H1 (cell line): ENCODE results near the gene ETS1.

ENCODE experiments used
- GTF2F1 ChIP-seq: IDR thresholded peaks from 2 replicates; pipeline ENCODE4 v1.6.1; 2012; ENCODE audit warnings: low read depth, low read length, improper control_type of control experiment, borderline replicate concordance
- JUN ChIP-seq: IDR thresholded peaks from 2 replicates; pipeline ENCODE4 v1.6.1; 2011; ENCODE audit warnings: low read depth, mild to moderate bottlenecking, improper control_type of control experiment, low read length
- JUND ChIP-seq: IDR thresholded peaks from 2 replicates; pipeline ENCODE4 v1.6.1; 2011; ENCODE audit warnings: mild to moderate bottlenecking, improper control_type of control experiment, low read length
- KDM4A ChIP-seq: IDR thresholded peaks from one replicate; pipeline ENCODE4 v1.7.1; 2012; ENCODE audit warnings: low read depth, mild to moderate bottlenecking, moderate library complexity, low read length, inconsistent platforms; ENCODE audit not compliant: severe bottlenecking
- POLR2A ChIP-seq, 2 experiments: IDR thresholded peaks; 1 replicate in 1 of 2; 2 replicates in 1 of 2; pipeline ENCODE4 v1.6.1; 2011; ENCODE audit warnings: low read depth in 2 of 2, low read length in 2 of 2, mild to moderate bottlenecking in 2 of 2; ENCODE audit errors: control extremely low read depth in 1 of 2
- POLR2AphosphoS5 ChIP-seq: IDR thresholded peaks from 2 replicates; pipeline ENCODE4 v1.6.1; 2011; ENCODE audit warnings: low read depth, low read length
- TCF12 ChIP-seq: IDR thresholded peaks from 2 replicates; pipeline ENCODE4 v1.6.1; 2011; ENCODE audit warnings: low read depth, mild to moderate bottlenecking, low read length
- TF ChIP-seq, protein P1 (sequence below), 3 experiments: IDR thresholded peaks; 1 replicate in 2 of 3; 2 replicates in 1 of 3; pipeline versions ENCODE4 v1.5.1 to v1.6.1; 2011; ENCODE audit warnings: low read length in 3 of 3, mild to moderate bottlenecking in 3 of 3, inconsistent platforms in 2 of 3, low read depth in 1 of 3, moderate library complexity in 1 of 3; ENCODE audit not compliant: insufficient read depth in 1 of 3; ENCODE audit errors: control extremely low read depth in 1 of 3

DNA sequence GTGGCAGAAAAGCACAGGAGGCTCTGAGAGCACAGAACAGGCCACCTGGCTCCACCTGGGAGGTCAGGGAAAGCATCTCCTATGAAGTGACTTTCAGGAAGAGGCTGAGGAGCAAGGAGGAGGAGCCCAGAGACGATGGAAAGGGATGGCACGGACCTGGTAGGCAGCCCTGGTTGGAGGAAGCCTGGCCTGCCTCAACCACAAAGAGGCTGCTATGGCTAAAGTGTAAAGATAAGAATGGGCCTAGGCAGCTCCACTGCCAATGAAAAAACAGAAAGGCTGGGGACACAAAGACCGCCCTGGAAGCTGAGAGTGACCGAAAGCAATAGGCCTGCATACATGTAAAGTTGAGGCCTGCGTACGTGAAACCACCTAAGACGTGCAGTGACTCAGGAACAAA, 31.2 kb upstream of the ETS1 start:
- no peak for TF ChIP-seq TCF12
- no peak for TF ChIP-seq POLR2AphosphoS5
- TF ChIP-seq, protein P1, sequence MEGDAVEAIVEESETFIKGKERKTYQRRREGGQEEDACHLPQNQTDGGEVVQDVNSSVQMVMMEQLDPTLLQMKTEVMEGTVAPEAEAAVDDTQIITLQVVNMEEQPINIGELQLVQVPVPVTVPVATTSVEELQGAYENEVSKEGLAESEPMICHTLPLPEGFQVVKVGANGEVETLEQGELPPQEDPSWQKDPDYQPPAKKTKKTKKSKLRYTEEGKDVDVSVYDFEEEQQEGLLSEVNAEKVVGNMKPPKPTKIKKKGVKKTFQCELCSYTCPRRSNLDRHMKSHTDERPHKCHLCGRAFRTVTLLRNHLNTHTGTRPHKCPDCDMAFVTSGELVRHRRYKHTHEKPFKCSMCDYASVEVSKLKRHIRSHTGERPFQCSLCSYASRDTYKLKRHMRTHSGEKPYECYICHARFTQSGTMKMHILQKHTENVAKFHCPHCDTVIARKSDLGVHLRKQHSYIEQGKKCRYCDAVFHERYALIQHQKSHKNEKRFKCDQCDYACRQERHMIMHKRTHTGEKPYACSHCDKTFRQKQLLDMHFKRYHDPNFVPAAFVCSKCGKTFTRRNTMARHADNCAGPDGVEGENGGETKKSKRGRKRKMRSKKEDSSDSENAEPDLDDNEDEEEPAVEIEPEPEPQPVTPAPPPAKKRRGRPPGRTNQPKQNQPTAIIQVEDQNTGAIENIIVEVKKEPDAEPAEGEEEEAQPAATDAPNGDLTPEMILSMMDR (IDR thresholded peaks at IDR 0.05; ENCODE audit: control extremely low read depth in 1 of 3, insufficient read depth in 1 of 3, low read depth in 1 of 3, low read length in 3 of 3): no peak
- TF ChIP-seq GTF2F1: no peak
- no peak for TF ChIP-seq JUN
- no peak for TF ChIP-seq POLR2A (IDR thresholded peaks at IDR 0.05; ENCODE audit: control extremely low read depth in 1 of 2, low read depth in 2 of 2, low read length in 2 of 2)
- TF ChIP-seq KDM4A: no peak
- no peak for TF ChIP-seq JUND
